WTC11 (cell line): Measurements from ENCODE around the gene GAL3ST2. TPM values are rescaled to one million over a fixed set of nuclear protein-coding genes. Genes with fewer than 3 reads are reported as not detected.

Experiments used
- ATAC-seq: fragments of 200-7000 bp; cut with Tn5 transposase; 2 replicates; pipeline ENCODE4 v1.10.0; 2021; ENCODE audit warnings: mild to moderate bottlenecking, moderate library complexity
- CTCF ChIA-PET: fragments of 300-600 bp; sonication (Branson Sonifier 250); formaldehyde crosslinking; loops from one replicate; lab custom pipeline; 2021; ENCODE audit warnings: antibody characterized with exemption; lab: Charles Lee
- POLR2A ChIA-PET: fragments of 350-600 bp; sonication (Branson Sonifier 250); formaldehyde crosslinking; loops from one replicate; lab custom pipeline; 2021; ENCODE audit warnings: antibody characterized with exemption; lab: Charles Lee
- DNase-seq: peaks from one replicate; pipeline ENCODE4 v3.0.0; 2021; ENCODE audit warnings: low spot score
- H3K27ac Mint-ChIP-seq: 2 replicates; pipeline ENCODE4 v1.8.0; 2021; ENCODE audit warnings: mixed read lengths
- H3K27me3 Mint-ChIP-seq: 2 replicates; pipeline ENCODE4 v1.8.0; 2021; ENCODE audit warnings: low read depth, mild to moderate bottlenecking, moderate library complexity, mixed read lengths
- H3K36me3 Mint-ChIP-seq: 2 replicates; pipeline ENCODE4 v1.8.0; 2021; ENCODE audit warnings: mixed read lengths
- H3K4me1 Mint-ChIP-seq: 2 replicates; pipeline ENCODE4 v1.8.0; 2022; ENCODE audit warnings: mixed read lengths
- H3K4me3 Mint-ChIP-seq: 2 replicates; pipeline ENCODE4 v1.8.0; 2021; ENCODE audit warnings: mild to moderate bottlenecking, moderate library complexity, mixed read lengths
- H3K9me3 Mint-ChIP-seq: 2 replicates; pipeline ENCODE4 v1.8.0; 2021; ENCODE audit warnings: mixed read lengths
- AFF4 ChIP-seq: sonication (generic); formaldehyde crosslinking; IDR thresholded peaks from 2 replicates; pipeline ENCODE4 v1.8.1; 2023; ENCODE audit warnings: mild to moderate bottlenecking, missing genetic modification reagents, borderline replicate concordance
- AR ChIP-seq: fragments of 250-450 bp; sonication (Bioruptor Pico); IDR thresholded peaks from 2 replicates; pipeline ENCODE4 v1.9.0; 2021; ENCODE audit warnings: mild to moderate bottlenecking
- ETV6 ChIP-seq: sonication (generic); formaldehyde crosslinking; IDR thresholded peaks from 2 replicates; pipeline ENCODE4 v1.8.1; 2022; ENCODE audit warnings: mild to moderate bottlenecking, missing genetic modification reagents
- GABPB1 ChIP-seq: sonication (generic); formaldehyde crosslinking; IDR thresholded peaks from 2 replicates; pipeline ENCODE4 v1.8.1; 2023; ENCODE audit warnings: mild to moderate bottlenecking, missing genetic modification reagents
- JAZF1 ChIP-seq: fragments of 250-450 bp; sonication (Bioruptor Pico); IDR thresholded peaks from 2 replicates; pipeline ENCODE4 v1.9.0; 2021; ENCODE audit warnings: moderate library complexity, mild to moderate bottlenecking, inconsistent platforms
- MXD4 ChIP-seq: fragments of 250-450 bp; sonication (Bioruptor Pico); IDR thresholded peaks from 2 replicates; pipeline ENCODE4 v1.8.0; 2021; ENCODE audit warnings: mild to moderate bottlenecking, moderate library complexity, borderline replicate concordance
- NFATC4 ChIP-seq: fragments of 250-450 bp; sonication (Bioruptor Pico); IDR thresholded peaks from 2 replicates; pipeline ENCODE4 v1.9.0; 2021; ENCODE audit warnings: mild to moderate bottlenecking
- NR1H2 ChIP-seq: sonication (generic); formaldehyde crosslinking; IDR thresholded peaks from 2 replicates; pipeline ENCODE4 v1.9.0; 2021; ENCODE audit warnings: mild to moderate bottlenecking, moderate library complexity, missing genetic modification reagents
- NR3C1 ChIP-seq: sonication (generic); formaldehyde crosslinking; conservative IDR thresholded peaks from 2 replicates; pipeline ENCODE4 v1.8.1; 2023; ENCODE audit warnings: low read depth, mild to moderate bottlenecking, missing genetic modification reagents
- PRRX2 ChIP-seq: fragments of 250-450 bp; sonication (Bioruptor Pico); IDR thresholded peaks from 2 replicates; pipeline ENCODE4 v1.8.0; 2021; ENCODE audit warnings: mild to moderate bottlenecking
- RELA ChIP-seq: sonication (generic); formaldehyde crosslinking; IDR thresholded peaks from 2 replicates; pipeline ENCODE4 v1.8.1; 2022; ENCODE audit warnings: missing genetic modification reagents, mild to moderate bottlenecking, borderline replicate concordance
- SMAD3 ChIP-seq: sonication (generic); formaldehyde crosslinking; IDR thresholded peaks from 2 replicates; pipeline ENCODE4 v1.8.0; 2022; ENCODE audit warnings: missing genetic modification reagents, mild to moderate bottlenecking, borderline replicate concordance
- SP1 ChIP-seq: sonication (generic); formaldehyde crosslinking; conservative IDR thresholded peaks from 2 replicates; pipeline ENCODE4 v1.8.1; 2022; ENCODE audit warnings: missing genetic modification reagents
- TEAD1 ChIP-seq: sonication (generic); formaldehyde crosslinking; IDR thresholded peaks from 2 replicates; pipeline ENCODE4 v1.8.0; 2022; ENCODE audit warnings: mild to moderate bottlenecking, missing genetic modification reagents
- TEAD4 ChIP-seq: sonication (generic); formaldehyde crosslinking; IDR thresholded peaks from 2 replicates; pipeline ENCODE4 v1.8.0; 2022; ENCODE audit warnings: mild to moderate bottlenecking, missing genetic modification reagents
- TP53 ChIP-seq: sonication (generic); formaldehyde crosslinking; IDR thresholded peaks from 2 replicates; pipeline ENCODE4 v1.8.1; 2023; ENCODE audit warnings: mild to moderate bottlenecking, missing genetic modification reagents
- USF1 ChIP-seq: sonication (generic); formaldehyde crosslinking; IDR thresholded peaks from 2 replicates; pipeline ENCODE4 v1.8.0; 2022; ENCODE audit warnings: mild to moderate bottlenecking, missing genetic modification reagents
- ZBTB21 ChIP-seq: sonication (generic); formaldehyde crosslinking; IDR thresholded peaks from 2 replicates; pipeline ENCODE4 v1.8.1; 2023; ENCODE audit warnings: mild to moderate bottlenecking, missing genetic modification reagents, borderline replicate concordance
- ZNF121 ChIP-seq: sonication (generic); formaldehyde crosslinking; IDR thresholded peaks from 2 replicates; pipeline ENCODE4 v1.8.0; 2023; ENCODE audit warnings: missing genetic modification reagents
- total RNA-seq: library from RNA; stranded (reverse); gene quantifications from 3 replicates; pipeline ENCODE4 v1.2.3, GENCODE V29; 2021
- TF ChIP-seq, protein P1 (sequence below): fragments of 250-450 bp; sonication (Bioruptor Pico); IDR thresholded peaks from 2 replicates; pipeline ENCODE4 v1.9.0; 2021; ENCODE audit warnings: mild to moderate bottlenecking, borderline replicate concordance
- TF ChIP-seq, protein P2 (sequence below): sonication (generic); formaldehyde crosslinking; IDR thresholded peaks from 2 replicates; pipeline ENCODE4 v1.8.0; 2023; ENCODE audit warnings: missing genetic modification reagents
- TF ChIP-seq, protein P3 (sequence below): fragments of 250-450 bp; sonication (Bioruptor Pico); IDR thresholded peaks from 2 replicates; pipeline ENCODE4 v1.9.0; 2021; ENCODE audit warnings: moderate library complexity, mild to moderate bottlenecking, inconsistent platforms, borderline replicate concordance
- TF ChIP-seq, protein P4 (sequence below): fragments of 250-450 bp; sonication (Bioruptor Pico); IDR thresholded peaks from 2 replicates; pipeline ENCODE4 v1.9.0; 2021; ENCODE audit warnings: mild to moderate bottlenecking

Gene GAL3ST2
- total RNA-seq, 1 experiment from 2014 or later, result 0.98 TPM

DNA sequence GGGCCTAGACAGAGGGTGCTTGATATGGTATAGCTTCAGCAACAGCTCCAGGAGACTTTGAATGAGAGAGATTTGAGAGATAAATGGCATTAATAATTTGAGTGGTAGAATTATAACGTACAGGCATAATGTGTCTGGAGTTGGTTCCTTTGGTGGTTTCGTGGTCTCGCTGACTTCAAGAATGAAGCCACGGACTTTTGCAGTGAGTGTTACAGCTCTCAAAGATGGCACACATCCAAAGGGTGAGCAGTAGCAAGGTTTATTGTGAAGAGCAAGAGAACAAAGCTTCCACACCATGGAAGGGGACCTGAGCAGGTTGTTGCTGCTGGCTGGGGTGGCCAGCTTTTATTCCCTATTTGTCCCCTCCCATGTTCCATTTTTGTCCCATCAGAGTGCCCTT, 59.0 kb downstream of the GAL3ST2 start:
- H3K27ac Mint-ChIP-seq, result no peak overlapping the region
- CTCF ChIA-PET, result interaction anchor here (1.0 kb wide), 1 partner anchor 71 kb away, joined by 3 read pairs; no protein-coding TSS in a partner anchor
- DNase-seq (no peak), ATAC-seq (no peak)
- no peaks in the 10 kb centered on the region for H3K36me3 Mint-ChIP-seq
- H3K9me3 Mint-ChIP-seq, result peaks cover 10% of the 10 kb centered on the region
- peaks cover 6% of the 10 kb centered on the region for H3K4me1 Mint-ChIP-seq
- TF ChIP-seq SMAD3, result no peak
- TF ChIP-seq, protein P1, sequence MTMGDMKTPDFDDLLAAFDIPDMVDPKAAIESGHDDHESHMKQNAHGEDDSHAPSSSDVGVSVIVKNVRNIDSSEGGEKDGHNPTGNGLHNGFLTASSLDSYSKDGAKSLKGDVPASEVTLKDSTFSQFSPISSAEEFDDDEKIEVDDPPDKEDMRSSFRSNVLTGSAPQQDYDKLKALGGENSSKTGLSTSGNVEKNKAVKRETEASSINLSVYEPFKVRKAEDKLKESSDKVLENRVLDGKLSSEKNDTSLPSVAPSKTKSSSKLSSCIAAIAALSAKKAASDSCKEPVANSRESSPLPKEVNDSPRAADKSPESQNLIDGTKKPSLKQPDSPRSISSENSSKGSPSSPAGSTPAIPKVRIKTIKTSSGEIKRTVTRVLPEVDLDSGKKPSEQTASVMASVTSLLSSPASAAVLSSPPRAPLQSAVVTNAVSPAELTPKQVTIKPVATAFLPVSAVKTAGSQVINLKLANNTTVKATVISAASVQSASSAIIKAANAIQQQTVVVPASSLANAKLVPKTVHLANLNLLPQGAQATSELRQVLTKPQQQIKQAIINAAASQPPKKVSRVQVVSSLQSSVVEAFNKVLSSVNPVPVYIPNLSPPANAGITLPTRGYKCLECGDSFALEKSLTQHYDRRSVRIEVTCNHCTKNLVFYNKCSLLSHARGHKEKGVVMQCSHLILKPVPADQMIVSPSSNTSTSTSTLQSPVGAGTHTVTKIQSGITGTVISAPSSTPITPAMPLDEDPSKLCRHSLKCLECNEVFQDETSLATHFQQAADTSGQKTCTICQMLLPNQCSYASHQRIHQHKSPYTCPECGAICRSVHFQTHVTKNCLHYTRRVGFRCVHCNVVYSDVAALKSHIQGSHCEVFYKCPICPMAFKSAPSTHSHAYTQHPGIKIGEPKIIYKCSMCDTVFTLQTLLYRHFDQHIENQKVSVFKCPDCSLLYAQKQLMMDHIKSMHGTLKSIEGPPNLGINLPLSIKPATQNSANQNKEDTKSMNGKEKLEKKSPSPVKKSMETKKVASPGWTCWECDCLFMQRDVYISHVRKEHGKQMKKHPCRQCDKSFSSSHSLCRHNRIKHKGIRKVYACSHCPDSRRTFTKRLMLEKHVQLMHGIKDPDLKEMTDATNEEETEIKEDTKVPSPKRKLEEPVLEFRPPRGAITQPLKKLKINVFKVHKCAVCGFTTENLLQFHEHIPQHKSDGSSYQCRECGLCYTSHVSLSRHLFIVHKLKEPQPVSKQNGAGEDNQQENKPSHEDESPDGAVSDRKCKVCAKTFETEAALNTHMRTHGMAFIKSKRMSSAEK (CRISPR knock-in tag), result no peak
- no peak for TF ChIP-seq NR3C1 (CRISPR knock-in tag)
- no peak for TF ChIP-seq NFATC4 (CRISPR knock-in tag)
- no peak for TF ChIP-seq ZBTB21
- TF ChIP-seq, protein P2, sequence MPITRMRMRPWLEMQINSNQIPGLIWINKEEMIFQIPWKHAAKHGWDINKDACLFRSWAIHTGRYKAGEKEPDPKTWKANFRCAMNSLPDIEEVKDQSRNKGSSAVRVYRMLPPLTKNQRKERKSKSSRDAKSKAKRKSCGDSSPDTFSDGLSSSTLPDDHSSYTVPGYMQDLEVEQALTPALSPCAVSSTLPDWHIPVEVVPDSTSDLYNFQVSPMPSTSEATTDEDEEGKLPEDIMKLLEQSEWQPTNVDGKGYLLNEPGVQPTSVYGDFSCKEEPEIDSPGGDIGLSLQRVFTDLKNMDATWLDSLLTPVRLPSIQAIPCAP (CRISPR knock-in tag), result no peak
- no peak for TF ChIP-seq TEAD1 (CRISPR knock-in tag)
- TF ChIP-seq AFF4 (CRISPR knock-in tag), result no peak
- TF ChIP-seq RELA (CRISPR knock-in tag), result no peak
- TF ChIP-seq TP53, result no peak
- no peak overlapping the region for H3K4me3 Mint-ChIP-seq
- POLR2A ChIA-PET, result no interaction called here
- H3K27me3 Mint-ChIP-seq, result peaks cover 3% of the 10 kb centered on the region; the same call in 1 of the 2 replicates

- Mint-ChIP-seq H3K27me3 (peaks cover 3% of the 10 kb centered on the region; the same call in 1 of the 2 replicates), H3K27ac (no peak overlapping the region), H3K4me1 (peaks cover 8% of the 10 kb centered on the region), H3K9me3 (peaks cover 10% of the 10 kb centered on the region), H3K36me3 (no peaks in the 10 kb centered on the region), H3K4me3 (no peak overlapping the region)
- ChIA-PET POLR2A (no interaction called here), CTCF (interaction anchor here (1.0 kb wide), 1 partner anchor 72 kb away, joined by 3 read pairs; no protein-coding TSS in a partner anchor)
- ATAC-seq, result no peak
- DNase-seq, result no peak
- TF ChIP-seq, protein P3, sequence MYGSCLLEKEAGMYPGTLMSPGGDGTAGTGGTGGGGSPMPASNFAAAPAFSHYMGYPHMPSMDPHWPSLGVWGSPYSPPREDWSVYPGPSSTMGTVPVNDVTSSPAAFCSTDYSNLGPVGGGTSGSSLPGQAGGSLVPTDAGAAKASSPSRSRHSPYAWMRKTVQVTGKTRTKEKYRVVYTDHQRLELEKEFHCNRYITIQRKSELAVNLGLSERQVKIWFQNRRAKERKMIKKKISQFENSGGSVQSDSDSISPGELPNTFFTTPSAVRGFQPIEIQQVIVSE (CRISPR knock-in tag), result no peak
- TF ChIP-seq USF1 (CRISPR knock-in tag), result no peak
- TF ChIP-seq, protein P4, sequence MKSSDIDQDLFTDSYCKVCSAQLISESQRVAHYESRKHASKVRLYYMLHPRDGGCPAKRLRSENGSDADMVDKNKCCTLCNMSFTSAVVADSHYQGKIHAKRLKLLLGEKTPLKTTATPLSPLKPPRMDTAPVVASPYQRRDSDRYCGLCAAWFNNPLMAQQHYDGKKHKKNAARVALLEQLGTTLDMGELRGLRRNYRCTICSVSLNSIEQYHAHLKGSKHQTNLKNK (CRISPR knock-in tag), result no peak
- no peak for TF ChIP-seq JAZF1 (CRISPR knock-in tag)
- TF ChIP-seq MXD4 (CRISPR knock-in tag), result no peak
- no peak for TF ChIP-seq AR (CRISPR knock-in tag)
- TF ChIP-seq NR1H2 (CRISPR knock-in tag), result no peak
- TF ChIP-seq SP1 (CRISPR knock-in tag), result no peak
- no peak for TF ChIP-seq PRRX2 (CRISPR knock-in tag)
- no peak for TF ChIP-seq ETV6
- no peak for TF ChIP-seq TEAD4 (CRISPR knock-in tag)
- no peak for TF ChIP-seq GABPB1 (CRISPR knock-in tag)
- no peak for TF ChIP-seq ZNF121 (CRISPR knock-in tag)
These were observed 59.7 kb downstream of the GAL3ST2 start for GRCh38 chr2:241836292-241836691.
